ENCODE results near the gene LCLAT1. TPM values are rescaled to one million over a fixed set of nuclear protein-coding genes. Genes with fewer than 3 reads are reported as not detected.
"Not testable (repeated sequence)": the region's sequence is repeated elsewhere in the genome, so short reads cannot be mapped to it uniquely, and the experiment has no call there.

The LCLAT1 gene
- total RNA-seq, 1 donor from 2014 or later = 22.7 TPM

DNA sequence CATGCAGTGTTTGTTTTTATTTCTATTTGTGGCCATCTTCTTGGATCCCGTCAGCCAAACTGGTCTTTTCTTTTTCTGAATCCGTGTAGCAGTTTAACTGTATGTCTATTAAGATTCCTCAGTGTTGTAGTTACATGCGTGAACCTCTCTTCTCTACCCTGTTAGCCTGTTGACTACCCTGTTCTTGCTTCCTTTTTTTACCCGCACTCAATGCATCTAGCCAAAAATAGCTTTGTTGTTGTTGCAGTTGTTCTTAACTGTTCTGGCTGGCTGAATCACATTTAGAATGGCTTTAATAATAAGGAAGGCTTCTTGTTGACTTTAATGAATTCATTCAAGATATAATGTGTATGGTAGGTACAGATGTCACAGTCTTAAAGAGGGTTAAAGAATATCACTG is 137.1 kb downstream of the LCLAT1 start:
- intact Hi-C loops (cut with micrococcal nuclease) = no loop called here

DNA sequence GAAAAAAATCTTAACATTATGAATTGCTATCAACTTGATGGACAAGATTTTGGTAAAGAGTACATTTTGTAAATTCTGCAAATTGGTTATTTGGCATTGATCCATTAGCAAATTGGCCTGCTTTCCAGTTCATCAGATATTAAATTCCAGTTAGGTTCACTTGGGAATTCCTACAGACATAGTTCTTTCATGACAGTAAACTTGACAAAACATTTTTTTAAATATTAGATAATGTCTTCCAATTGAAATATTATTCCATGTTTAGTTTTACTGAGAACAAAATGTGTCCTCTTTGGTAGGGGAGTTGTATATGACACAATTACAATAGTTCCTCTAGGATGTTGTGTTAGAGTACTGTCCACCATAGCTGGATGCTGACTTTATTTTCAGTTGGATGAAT is 141.9 kb downstream of the LCLAT1 start:
- intact Hi-C loops (cut with micrococcal nuclease) = no loop called here

DNA sequence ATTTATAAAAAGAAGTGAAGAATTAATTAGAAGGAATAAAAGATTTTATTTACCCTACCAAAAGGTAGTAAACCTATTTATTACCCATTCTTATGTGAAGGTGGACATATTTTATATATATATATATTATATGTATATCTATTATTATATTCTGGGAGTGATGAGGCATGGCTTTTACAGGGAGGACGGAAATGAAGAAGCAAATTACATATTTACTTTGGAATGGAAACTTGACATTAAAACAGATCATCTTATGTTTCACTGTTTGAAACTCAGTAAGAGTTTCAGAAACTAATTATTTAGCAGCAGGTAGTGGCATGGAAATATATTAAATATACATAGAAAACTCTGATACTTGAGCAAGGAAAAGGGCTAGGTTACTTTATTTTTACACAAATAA is 143.4 kb downstream of the LCLAT1 start:
- intact Hi-C loops (cut with micrococcal nuclease) = no loop called here

DNA sequence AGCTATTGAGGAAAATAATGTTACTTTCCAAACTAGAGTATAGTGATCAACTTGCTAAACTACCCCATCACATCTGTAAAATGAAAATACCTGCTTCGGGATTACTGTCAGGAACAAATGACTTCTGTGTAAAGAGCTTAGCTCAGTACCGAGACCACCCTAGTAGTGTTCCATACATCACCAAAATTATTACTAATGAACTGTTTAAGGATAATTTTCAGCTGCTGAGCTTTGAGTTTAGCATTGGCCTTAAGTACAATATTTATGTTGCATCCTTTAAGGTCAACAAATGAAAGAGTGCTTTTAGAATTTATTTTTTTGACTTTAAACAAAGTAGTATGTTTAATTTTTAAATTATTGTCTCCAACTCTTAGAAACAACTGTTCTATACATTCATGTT is 144.1 kb downstream of the LCLAT1 start:
- intact Hi-C loops (cut with micrococcal nuclease) = no loop called here

GRCh38 chr2:30601375-30601774 is 154.3 kb downstream of the LCLAT1 start:
- intact Hi-C loops (cut with micrococcal nuclease) = no loop called here

DNA sequence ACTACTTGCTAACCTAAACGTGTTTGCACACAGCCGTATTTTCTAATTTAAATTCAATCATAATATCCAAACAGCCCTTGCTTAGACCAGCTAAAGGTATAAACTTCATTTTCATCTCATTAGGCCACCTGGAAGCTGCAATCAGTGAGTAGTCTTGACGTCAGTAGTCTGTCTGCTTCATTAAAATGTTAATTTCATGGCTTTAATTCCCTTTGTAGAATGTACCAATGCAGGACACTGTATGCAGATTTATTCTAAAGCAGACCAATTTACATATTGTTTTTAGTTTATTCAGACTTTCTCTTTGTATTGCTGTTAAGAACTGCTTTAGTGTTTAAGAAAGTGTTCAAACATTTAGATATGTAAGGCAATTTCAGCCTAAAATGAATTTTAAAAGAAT is 158.2 kb downstream of the LCLAT1 start:
- intact Hi-C loops (cut with micrococcal nuclease) = no loop called here

DNA sequence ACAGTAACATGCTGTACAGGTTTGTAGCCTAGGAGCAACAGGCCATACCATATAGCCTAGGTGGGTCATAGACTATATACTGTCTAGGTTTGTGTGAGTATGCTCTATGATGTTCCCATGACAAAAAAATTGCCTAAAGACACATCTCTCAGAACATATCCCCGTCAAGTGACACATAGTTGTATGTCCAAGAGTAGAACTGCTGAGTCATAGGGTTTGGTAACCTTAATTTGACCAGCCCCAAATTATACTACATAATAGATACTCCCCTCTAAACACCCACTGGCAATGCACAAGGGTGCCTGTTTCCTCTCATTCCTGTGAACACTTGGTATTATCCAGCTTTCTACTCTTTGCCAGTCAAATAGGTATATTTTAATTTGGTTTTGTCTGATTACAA is 161.6 kb downstream of the LCLAT1 start:
- intact Hi-C loops (cut with micrococcal nuclease) = no loop called here

DNA sequence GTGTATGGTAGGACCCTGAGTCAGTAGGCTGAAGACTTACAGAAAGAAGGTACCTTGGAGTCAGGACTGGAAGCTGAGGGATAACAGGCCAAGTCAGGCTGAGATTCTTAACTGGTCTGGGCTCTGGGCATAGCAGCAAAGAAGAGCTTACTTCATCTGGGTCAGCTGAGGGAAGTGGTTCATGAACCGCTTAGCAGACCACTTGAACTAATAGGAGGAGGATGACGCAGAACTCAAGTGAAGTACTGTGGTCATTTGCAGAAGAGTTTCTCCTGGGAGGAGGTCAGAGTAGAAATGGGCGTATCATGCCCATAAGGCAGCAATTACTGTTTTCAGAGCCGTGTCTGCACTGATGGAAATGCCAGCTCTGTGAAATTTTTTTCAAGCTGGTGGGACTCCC is 164.5 kb downstream of the LCLAT1 start:
- intact Hi-C loops (cut with micrococcal nuclease) = no loop called here

DNA sequence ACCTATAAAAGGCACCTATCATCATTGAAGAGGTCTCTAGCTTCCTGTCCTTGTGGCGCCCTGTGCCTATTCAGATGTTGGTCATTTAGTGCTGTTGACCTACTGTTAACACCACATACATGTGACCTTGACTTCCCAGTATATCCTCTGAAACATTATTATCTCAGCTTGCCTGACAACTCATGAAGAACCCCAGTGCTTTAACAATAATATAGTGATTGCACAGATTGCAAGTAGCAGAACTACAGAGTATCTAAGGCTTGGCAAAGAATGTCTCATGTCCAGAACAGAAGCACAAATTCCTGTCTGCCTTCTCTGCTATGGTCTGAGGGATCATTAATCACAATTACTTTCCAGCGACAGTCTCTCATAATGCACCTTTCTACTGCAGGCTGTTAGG is 165.3 kb downstream of the LCLAT1 start:
- intact Hi-C loops (cut with micrococcal nuclease) = no loop called here

DNA sequence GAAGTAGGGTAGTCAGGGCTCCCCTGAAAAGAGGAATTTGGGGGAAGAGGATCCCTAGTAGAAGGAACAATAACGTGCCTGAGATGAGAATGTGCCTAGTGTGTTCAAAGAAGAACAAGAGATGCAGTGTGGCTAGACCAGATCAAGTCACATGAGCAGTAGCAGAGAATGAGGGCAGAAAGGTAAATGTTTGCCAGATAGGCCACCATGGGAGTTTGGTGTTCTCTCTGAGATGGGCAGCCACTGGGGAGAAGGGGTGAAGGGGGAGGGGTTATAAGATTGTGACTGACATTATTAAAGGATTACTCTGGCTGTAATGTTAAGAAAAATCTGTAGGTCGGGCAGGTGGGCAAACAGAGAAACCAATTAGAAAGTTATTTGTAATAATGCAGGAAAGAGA is 166.0 kb downstream of the LCLAT1 start:
- intact Hi-C loops (cut with micrococcal nuclease) = no loop called here

DNA sequence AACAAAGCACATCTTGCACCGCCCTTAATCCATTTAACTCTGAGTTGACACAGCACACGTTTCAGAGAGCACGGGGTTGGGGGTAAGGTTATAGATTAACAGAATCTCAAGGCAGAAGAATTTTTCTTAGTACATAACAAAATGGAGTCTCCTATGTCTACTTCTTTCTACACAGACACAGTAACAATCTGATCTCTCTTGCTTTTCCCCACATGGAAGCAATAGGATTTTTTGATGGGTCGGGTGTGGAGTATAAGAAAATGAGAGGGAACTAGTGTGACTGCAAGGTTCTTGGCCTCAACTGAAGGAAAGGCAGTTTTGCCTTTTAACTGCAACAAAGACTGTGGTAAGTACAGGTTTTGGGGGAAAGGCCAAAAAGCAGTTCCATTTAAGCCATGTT is 167.2 kb downstream of the LCLAT1 start:
- intact Hi-C loops (cut with micrococcal nuclease) = not testable (repeated sequence)

DNA sequence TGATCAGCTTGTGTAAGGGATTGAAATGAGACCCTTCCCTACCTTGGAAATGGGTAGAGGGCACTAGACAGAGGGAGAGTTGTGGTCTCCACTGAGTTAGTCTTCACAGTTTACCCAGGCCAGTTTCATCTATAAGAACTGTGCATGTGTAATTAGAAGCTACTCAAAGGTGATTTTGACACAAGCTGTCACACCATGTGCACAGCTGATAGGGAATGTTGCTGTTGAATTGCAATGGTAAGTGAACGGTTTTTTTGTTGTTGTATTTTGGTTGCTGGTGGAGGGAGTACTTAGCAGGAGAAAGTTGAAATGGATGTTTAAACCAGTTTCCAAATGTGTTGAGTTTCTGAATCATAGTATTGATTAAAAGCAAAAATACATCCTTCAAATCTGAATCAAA is 168.9 kb downstream of the LCLAT1 start:
- intact Hi-C loops (cut with micrococcal nuclease) = no loop called here

- intact Hi-C loops (cut with micrococcal nuclease) = no loop called here
Measured at GRCh38 chr2:30620102-30620501, 173.1 kb downstream of the LCLAT1 start.

DNA sequence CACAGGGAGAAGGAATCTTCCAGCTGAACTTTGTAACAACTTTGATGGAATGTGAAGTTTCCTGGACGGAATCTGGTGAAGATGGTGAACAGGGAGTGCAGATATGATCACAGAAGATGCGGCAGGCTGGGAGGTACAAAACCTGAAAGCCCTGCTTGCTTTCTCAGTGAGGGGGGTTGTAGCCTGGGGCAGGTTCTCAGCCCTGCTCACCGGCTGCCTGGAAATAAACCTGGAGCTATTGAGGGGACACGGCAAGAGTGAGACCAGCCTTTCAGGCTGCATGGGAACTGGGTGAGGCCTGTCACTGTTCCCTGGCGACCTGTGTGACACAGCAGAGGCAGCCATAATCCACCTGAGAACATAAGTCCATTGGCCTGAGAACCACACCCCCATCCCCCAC is 174.8 kb downstream of the LCLAT1 start:
- intact Hi-C loops (cut with micrococcal nuclease) = no loop called here

GRCh38 chr2:30622452-30622851 is 175.4 kb downstream of the LCLAT1 start:
- intact Hi-C loops (cut with micrococcal nuclease) = no loop called here

GRCh38 chr2:30625276-30625675 is 178.2 kb downstream of the LCLAT1 start:
- intact Hi-C loops (cut with micrococcal nuclease) = no loop called here

GRCh38 chr2:30625701-30626100 is 178.7 kb downstream of the LCLAT1 start:
- intact Hi-C loops (cut with micrococcal nuclease) = no loop called here

DNA sequence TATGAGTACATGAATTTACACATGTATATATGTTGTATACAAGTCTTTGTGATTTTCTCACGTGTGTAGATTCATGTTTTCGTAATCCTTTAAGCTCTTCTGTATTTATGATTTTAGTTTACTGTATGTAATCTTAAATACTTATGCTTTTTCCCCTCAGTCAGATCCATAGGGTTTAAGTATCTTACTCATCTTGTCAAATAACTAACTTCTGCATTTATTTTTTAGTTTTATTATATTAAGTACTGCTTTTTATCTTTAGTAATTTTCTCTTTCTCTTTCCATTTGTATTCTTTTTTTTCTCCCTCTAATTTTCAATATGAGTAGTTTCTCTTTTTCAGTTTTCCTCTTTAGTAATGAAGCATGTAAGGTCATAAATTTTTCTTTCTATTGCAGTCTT is 179.4 kb downstream of the LCLAT1 start:
- intact Hi-C loops (cut with micrococcal nuclease) = no loop called here

- intact Hi-C loops (cut with micrococcal nuclease) = no loop called here
Measured at GRCh38 chr2:30627151-30627550, 180.1 kb downstream of the LCLAT1 start.

GRCh38 chr2:30628341-30628740 is 181.3 kb downstream of the LCLAT1 start:
- intact Hi-C loops (cut with micrococcal nuclease) = no loop called here

- intact Hi-C loops (cut with micrococcal nuclease) = no loop called here
Measured at GRCh38 chr2:30629866-30630265, 182.8 kb downstream of the LCLAT1 start.

GRCh38 chr2:30631051-30631671 is 184.1 kb downstream of the LCLAT1 start:
- intact Hi-C loops (cut with micrococcal nuclease) = no loop called here

DNA sequence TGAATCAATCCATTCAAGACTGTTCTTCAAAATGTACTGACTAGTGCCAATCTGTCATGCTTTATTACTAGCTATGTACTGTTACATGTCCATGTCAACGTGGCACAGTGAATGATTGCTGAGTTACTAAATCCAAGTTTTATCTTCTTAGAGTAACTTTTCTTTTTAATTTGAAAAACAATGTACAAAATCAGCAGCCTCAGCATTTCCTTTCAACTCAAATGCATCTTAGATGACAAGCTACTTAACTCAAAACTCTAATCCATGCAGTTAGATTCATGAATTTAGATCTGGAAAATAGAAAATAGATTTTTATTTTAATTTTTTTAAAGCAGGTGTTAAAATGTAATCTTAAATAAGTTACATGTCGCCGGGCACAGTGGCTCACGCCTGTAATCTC is 186.0 kb downstream of the LCLAT1 start:
- intact Hi-C loops (cut with micrococcal nuclease) = no loop called here

GRCh38 chr2:30636311-30636710 is 189.3 kb downstream of the LCLAT1 start:
- intact Hi-C loops (cut with micrococcal nuclease) = no loop called here

Measured in T-helper 2 cell treated with Interferon-gamma antibody and Interleukin-4, amounts not matched to agents 100 ng/mL and 5 ng/mL, for 36 hours (primary cell).